K562 (cell line): Measurements from ENCODE around the gene POGZ. TPM values are rescaled to one million over a fixed set of nuclear protein-coding genes. Genes with fewer than 3 reads are reported as not detected.

Experiments used
- ATAC-seq: fragments of 200-7000 bp; cut with Tn5 transposase; 3 replicates; pipeline ENCODE4 v1.9.1; 2020; ENCODE audit warnings: moderate library complexity
- BruUV-seq: library from RNA; stranded (reverse); fragments of 400-500 nt; replicated peaks from 2 replicates; lab custom pipeline; 2021; lab: Mats Ljungman, UMichigan
- CTCF ChIA-PET: fragments of 300-600 bp; formaldehyde crosslinking; extraction: SDS; loops from one replicate; lab custom pipeline; 2021; ENCODE audit warnings: low intra/inter-chr PET ratio; lab: Yijun Ruan, JAX
- POLR2A ChIA-PET: fragments of 300-600, 350-650 bp; sonication (Branson Sonifier 250); formaldehyde crosslinking; extraction: SDS; loops from one replicate; lab custom pipeline; 2021; ENCODE audit warnings: antibody characterized with exemption, inconsistent platforms; lab: Yijun Ruan, JAX
- DNase-seq, 4 experiments: peaks; one replicate each; pipeline versions ENCODE4 v3.0.0 to v3.0.0-alpha.2; 2011 to 2018; ENCODE audit warnings: low spot score in 3 of 4, mixed read lengths in 3 of 4; ENCODE audit errors: extremely low read depth in 1 of 4
- FAIRE-seq: peaks from 2 replicates; lab custom pipeline; 2011; peaks lifted over from hg19 to GRCh38; lab: Jason Lieb, UNC
- H2AFZ ChIP-seq: 2 replicates; pipeline ENCODE4 v1.6.0; 2011; ENCODE audit warnings: low read depth, low read length, control low read depth, inconsistent platforms
- H3K27ac ChIP-seq: fragments of 200-600 bp; 3 replicates; pipeline ENCODE4 v1.8.0; 2011; ENCODE audit warnings: low read depth, mild to moderate bottlenecking, control low read depth, inconsistent platforms, low read length, moderate library complexity, mixed read lengths; ENCODE audit errors: extremely low read depth
- H3K27me3 ChIP-seq, 2 experiments: fragments of 300-600 bp in 1 of 2; 2 replicates in 1 of 2; 3 replicates in 1 of 2; pipeline versions ENCODE4 v1.6.0 to v1.8.0; 2011; ENCODE audit warnings: inconsistent platforms in 2 of 2, low read length in 2 of 2, mild to moderate bottlenecking in 1 of 2, mixed read lengths in 1 of 2, moderate library complexity in 1 of 2; ENCODE audit not compliant: control insufficient read depth in 2 of 2, insufficient read depth in 2 of 2
- H3K36me3 ChIP-seq: fragments of 300-600 bp; 3 replicates; pipeline ENCODE4 v1.8.0; 2011; ENCODE audit warnings: mild to moderate bottlenecking, low read length, inconsistent platforms; ENCODE audit not compliant: control insufficient read depth, insufficient read depth
- H3K4me1 ChIP-seq, 2 experiments: fragments of 200-600 bp in 1 of 2; replicated peaks in 1 of 2; 2 replicates in 1 of 2; 3 replicates in 1 of 2; pipeline versions ENCODE4 v1.5.1 to v1.8.0; 2011; ENCODE audit warnings: inconsistent platforms in 2 of 2, low read length in 2 of 2, mild to moderate bottlenecking in 1 of 2, mixed read lengths in 1 of 2, moderate library complexity in 1 of 2; ENCODE audit not compliant: control insufficient read depth in 2 of 2, insufficient read depth in 2 of 2
- H3K4me2 ChIP-seq: 2 replicates; pipeline ENCODE4 v1.6.1; 2011; ENCODE audit warnings: low read length, control low read depth, inconsistent platforms, mixed read lengths; ENCODE audit not compliant: insufficient read depth
- H3K4me3 ChIP-seq: fragments of 200-600 bp; sonication (generic), shearing (Covaris generic); 2 replicates; pipeline ENCODE4 v1.5.1; 2016; ENCODE audit warnings: control low read depth, inconsistent platforms
- H3K79me2 ChIP-seq: fragments of 200-600 bp; 3 replicates; pipeline ENCODE4 v1.8.0; 2011; ENCODE audit warnings: low read length, inconsistent platforms; ENCODE audit not compliant: control insufficient read depth, insufficient read depth
- H3K9ac ChIP-seq, 2 experiments: 2 replicates each; pipeline versions ENCODE4 v1.6.0 to v1.6.1; 2011; ENCODE audit warnings: low read depth in 2 of 2, low read length in 2 of 2, control low read depth in 1 of 2, inconsistent platforms in 1 of 2, mild to moderate bottlenecking in 1 of 2, mixed read lengths in 1 of 2; ENCODE audit not compliant: insufficient read depth in 1 of 2
- H3K9me1 ChIP-seq: one replicate; pipeline ENCODE4 v1.6.0; 2011; ENCODE audit warnings: inconsistent platforms, mild to moderate bottlenecking, low read length, moderate library complexity; ENCODE audit not compliant: control insufficient read depth, insufficient read depth
- H3K9me3 ChIP-seq: replicated peaks from 2 replicates; pipeline ENCODE4 v1.5.1; 2011; ENCODE audit warnings: low read depth, low read length, inconsistent platforms; ENCODE audit not compliant: control insufficient read depth, insufficient read depth
- H4K20me1 ChIP-seq: replicated peaks from 2 replicates; pipeline ENCODE4 v1.6.1; 2011; ENCODE audit warnings: low read length, inconsistent platforms, mixed read lengths; ENCODE audit not compliant: control insufficient read depth, insufficient read depth
- BCOR ChIP-seq: fragments of 450-650 bp; IDR thresholded peaks from 2 replicates; pipeline ENCODE4 v1.6.1; 2016
- DIDO1 ChIP-seq: fragments of 450-650 bp; IDR thresholded peaks from 2 replicates; pipeline ENCODE4 v1.6.1; 2016; ENCODE audit warnings: low read depth, missing biosample characterization, missing genetic modification characterization
- ETV5 ChIP-seq: sonication (generic); formaldehyde crosslinking; IDR thresholded peaks from 2 replicates; pipeline ENCODE4 v1.4.0; 2020; ENCODE audit warnings: low read depth, mild to moderate bottlenecking, missing genetic modification reagents
- GTF3C2 ChIP-seq: IDR thresholded peaks from 3 replicates; pipeline ENCODE4 v1.6.1; 2011; ENCODE audit warnings: borderline replicate concordance, mild to moderate bottlenecking, moderate library complexity; ENCODE audit not compliant: insufficient read length; ENCODE audit errors: extremely low read depth
- JUNB ChIP-seq: fragments of 450-650 bp; formaldehyde crosslinking; conservative IDR thresholded peaks from 2 replicates; pipeline ENCODE4 v1.4.0; 2020; ENCODE audit warnings: mild to moderate bottlenecking
- MTA3 ChIP-seq: fragments of 450-650 bp; formaldehyde crosslinking; IDR thresholded peaks from 2 replicates; pipeline ENCODE4 v1.6.1; 2017; ENCODE audit warnings: mild to moderate bottlenecking, borderline replicate concordance
- NCOA6 ChIP-seq: fragments of 450-650 bp; IDR thresholded peaks from 2 replicates; pipeline ENCODE4 v1.6.1; 2017; ENCODE audit warnings: mild to moderate bottlenecking
- NFE2 ChIP-seq: IDR thresholded peaks from 2 replicates; pipeline ENCODE4 v1.6.1; 2014; ENCODE audit warnings: antibody characterized with exemption, low read depth
- NUFIP1 ChIP-seq: fragments of 450-650 bp; IDR thresholded peaks from 2 replicates; pipeline ENCODE4 v1.6.1; 2018; ENCODE audit not compliant: partially characterized antibody
- PCBP2 ChIP-seq: fragments of 200-400 bp; formaldehyde crosslinking; IDR thresholded peaks from 2 replicates; pipeline ENCODE4 v1.6.1; 2018; ENCODE audit warnings: low read length, low read depth, mild to moderate bottlenecking, moderate library complexity; ENCODE audit not compliant: poor library complexity, severe bottlenecking
- POLR2H ChIP-seq: IDR thresholded peaks from 2 replicates; pipeline ENCODE4 v1.6.1; 2016; ENCODE audit warnings: missing genetic modification characterization, low read depth, mild to moderate bottlenecking, control low read depth, missing compliant biosample characterization, moderate library complexity
- SNIP1 ChIP-seq: fragments of 450-650 bp; IDR thresholded peaks from 2 replicates; pipeline ENCODE4 v1.7.1; 2017; ENCODE audit warnings: low read depth, mild to moderate bottlenecking
- SRSF7 ChIP-seq: fragments of 200-400 bp; formaldehyde crosslinking; optimal IDR thresholded peaks from 2 replicates; pipeline ENCODE3; 2017; ENCODE audit warnings: mild to moderate bottlenecking, low read depth, low read length
- TGIF2 ChIP-seq: sonication (generic); formaldehyde crosslinking; IDR thresholded peaks from 2 replicates; pipeline ENCODE4 v1.8.1; 2022; ENCODE audit warnings: mild to moderate bottlenecking, missing genetic modification reagents, moderate library complexity
- ZNF197 ChIP-seq: fragments of 200-800 bp; sonication (Bioruptor generic); IDR thresholded peaks from 2 replicates; pipeline ENCODE4 v1.6.1; 2016; ENCODE audit warnings: low read depth, missing genetic modification characterization, missing compliant biosample characterization
- ZNF24 ChIP-seq: fragments of 450-650 bp; IDR thresholded peaks from 2 replicates; pipeline ENCODE4 v1.6.1; 2016
- ZNF511 ChIP-seq: sonication (generic); formaldehyde crosslinking; IDR thresholded peaks from 2 replicates; pipeline ENCODE4 v1.8.0; 2022; ENCODE audit warnings: mild to moderate bottlenecking, missing genetic modification reagents
- ZNF717 ChIP-seq: fragments of 250-450 bp; sonication (Bioruptor Pico); IDR thresholded peaks from 2 replicates; pipeline ENCODE4 v1.5.0; 2021
- ZNF76 ChIP-seq: fragments of 250-450 bp; sonication (Bioruptor Pico); IDR thresholded peaks from 2 replicates; pipeline ENCODE4 v1.4.0; 2020; ENCODE audit warnings: mild to moderate bottlenecking, moderate library complexity, borderline replicate concordance
- WGBS: fragments of 100-300 bp; shearing (Covaris generic); methylation state at CpG from one replicate; pipeline ENCODE4 v1.1.6; 2016; ENCODE audit warnings: low coverage, mixed read lengths; ENCODE audit not compliant: insufficient coverage; ENCODE audit errors: missing lambda C conversion rate; 5-methylcytosine and 5-hydroxymethylcytosine counted together
- in situ Hi-C: fragments of 300-500 bp; cut with MboI; formaldehyde crosslinking; loops from 4 replicates; pipeline ENCODE4 v1.15.0; 2018; ENCODE audit warnings: inconsistent platforms, mixed read lengths
- intact Hi-C: fragments of 100-400 bp; cut with micrococcal nuclease; formaldehyde crosslinking; loops from 2 replicates; pipeline ENCODE4 v1.14.2; 2022
- polyA plus RNA-seq, 8 experiments: library from polyadenylated mRNA; depleted of rRNA in 4 of 8; stranded (reverse) in 5 of 8; unstranded in 3 of 8; fragments of >200 nt; fragmentation: Nextera tagmentation in 2 of 8; fragmentation: Illumina TruSeq in 1 of 8; extraction: Ambion mirVana in 2 of 8; extraction: Trizol in 1 of 8; gene quantifications; 2 replicates each; pipeline versions ENCODE4 v1.2.1 to v1.2.3, GENCODE V29; 2011 to 2014; ENCODE audit warnings: inconsistent platforms in 1 of 8, missing spikeins in 1 of 8
- total RNA-seq, 7 experiments: library from RNA; depleted of rRNA in 6 of 7; stranded (reverse); fragments of >200 nt in 6 of 7; fragmentation: Illumina TruSeq in 2 of 7; extraction: Trizol in 2 of 7; gene quantifications; 2 replicates each; pipeline versions ENCODE4 v1.2.1 to v1.2.3, GENCODE V29; 2011 to 2021; ENCODE audit warnings: low replicate concordance in 1 of 7
- TF ChIP-seq, protein P1 (sequence below): sonication (generic); formaldehyde crosslinking; IDR thresholded peaks from 2 replicates; pipeline ENCODE4 v1.9.0; 2022; ENCODE audit warnings: mild to moderate bottlenecking, missing genetic modification reagents

POGZ gene
- total and polyA plus RNA-seq, 9 of the 15 experiments (the other 6 are each of a cell fraction or from before 2014, with no cell fraction given) = 9.4 to 40.6 (median 21.6) TPM

- no peak for TF ChIP-seq GTF3C2
Measured at GRCh38 chr1:151494741-151495281, 35.5 kb upstream of the POGZ start (continued).

- POLR2A ChIA-PET = interaction anchor here (0.6 to 1.5 kb wide), 3 partner anchors 26 to 913 kb away, joined by 3 to 4 read pairs (median 4); partner anchors contain the start of gene MCL1
- no TSS peak for BruUV-seq
- no peak for TF ChIP-seq BCOR
- no peak for TF ChIP-seq SNIP1
- TF ChIP-seq ZNF24 = no peak
- no peak for TF ChIP-seq NUFIP1
- TF ChIP-seq ZNF717 (CRISPR knock-in tag) = no peak
- no peak for TF ChIP-seq PCBP2
- TF ChIP-seq POLR2H (tag) = no peak
- no peak for TF ChIP-seq ETV5 (CRISPR knock-in tag)
- TF ChIP-seq NCOA6 = no peak
- TF ChIP-seq DIDO1 (tag) = no peak
- TF ChIP-seq ZNF76 (CRISPR knock-in tag) = no peak
- TF ChIP-seq MTA3 = no peak
- TF ChIP-seq ZNF197 = no peak
- no peak for TF ChIP-seq SRSF7
- TF ChIP-seq NFE2 = no peak
- TF ChIP-seq JUNB (CRISPR knock-in tag) = no peak
- TF ChIP-seq ZNF511 = no peak
- TF ChIP-seq, protein P1, sequence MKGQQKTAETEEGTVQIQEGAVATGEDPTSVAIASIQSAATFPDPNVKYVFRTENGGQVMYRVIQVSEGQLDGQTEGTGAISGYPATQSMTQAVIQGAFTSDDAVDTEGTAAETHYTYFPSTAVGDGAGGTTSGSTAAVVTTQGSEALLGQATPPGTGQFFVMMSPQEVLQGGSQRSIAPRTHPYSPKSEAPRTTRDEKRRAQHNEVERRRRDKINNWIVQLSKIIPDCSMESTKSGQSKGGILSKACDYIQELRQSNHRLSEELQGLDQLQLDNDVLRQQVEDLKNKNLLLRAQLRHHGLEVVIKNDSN (CRISPR knock-in tag) = no peak
- TF ChIP-seq TGIF2 (CRISPR knock-in tag) = no peak
- TF ChIP-seq, all 486 proteins: peak for 0
- H3K4me3 ChIP-seq = no peak overlapping the region
- H3K36me3 ChIP-seq = no peaks in the 10 kb centered on the region
- intact Hi-C loops = no loop called here
- DNase-seq (no peak), FAIRE-seq (peak; percentile 23), ATAC-seq (no peak)
- no peaks in the 10 kb centered on the region for H4K20me1 ChIP-seq
- H3K4me1 ChIP-seq = peaks cover 0 to 11% of the 10 kb centered on the region in 2 experiments; a peak in 4 of 5 replicates
- H2AFZ ChIP-seq = no peak overlapping the region
- in situ Hi-C loops = no loop called here
- H3K9me3 ChIP-seq = no peaks in the 10 kb centered on the region
- no peak overlapping the region for H3K9ac ChIP-seq
- no peaks in the 10 kb centered on the region for H3K79me2 ChIP-seq
- 10% methylated on average over 3 of the region's 3 CpGs for WGBS
- no peak overlapping the region for H3K4me2 ChIP-seq
- H3K27ac ChIP-seq = no peak overlapping the region
- no peaks in the 10 kb centered on the region for H3K27me3 ChIP-seq
- CTCF ChIA-PET = no interaction called here
- no peaks in the 10 kb centered on the region for H3K9me1 ChIP-seq
Measured at GRCh38 chr1:151493042-151493441, 33.7 kb upstream of the POGZ start.
